Heart right ventricle (tissue), 16 donors: ENCODE measurements around the gene DOHH. TPM values are rescaled to one million over a fixed set of nuclear protein-coding genes. Genes with fewer than 3 reads are reported as not detected.

Experiments used
- ATAC-seq, 8 donors: fragments of 200-7000 bp; cut with Tn5 transposase; one replicate each; pipeline ENCODE4 v1.9.1; 2020; ENCODE audit warnings: mild to moderate bottlenecking in 8 of 8, moderate library complexity in 8 of 8, moderate number of reproducible peaks in 1 of 8
- DNase-seq, 2 donors: peaks; one replicate each; pipeline ENCODE4 v3.0.0-alpha.2; 2020
- H3K27ac ChIP-seq, 10 donors: fragments of 200-600 bp; sonication (generic) in 2 of 10; one replicate each; pipeline versions ENCODE4 v1.5.0 to v1.8.0; 2020 to 2022; ENCODE audit warnings: mild to moderate bottlenecking in 3 of 10
- H3K27me3 ChIP-seq, 7 donors: fragments of 200-600 bp; one replicate each; pipeline ENCODE4 v1.8.0; 2021 to 2022; ENCODE audit warnings: mild to moderate bottlenecking in 2 of 7
- H3K36me3 ChIP-seq, 9 donors: fragments of 200-600 bp; sonication (generic) in 1 of 9; one replicate each; pipeline versions ENCODE4 v1.5.0 to v1.8.0; 2020 to 2022; ENCODE audit warnings: mild to moderate bottlenecking in 2 of 9
- H3K4me1 ChIP-seq, 9 donors: fragments of 200-600 bp; sonication (generic) in 1 of 9; one replicate each; pipeline versions ENCODE4 v1.5.0 to v1.8.0; 2020 to 2022; ENCODE audit warnings: mild to moderate bottlenecking in 4 of 9
- H3K4me3 ChIP-seq, 10 donors: fragments of 200-600 bp; sonication (generic) in 2 of 10; one replicate each; pipeline versions ENCODE4 v1.5.0 to v1.8.0; 2020 to 2022; ENCODE audit warnings: mild to moderate bottlenecking in 7 of 10, moderate library complexity in 2 of 10
- H3K9me3 ChIP-seq, 11 donors: fragments of 200-600 bp in 10 of 11; sonication (generic) in 2 of 11; one replicate each; pipeline versions ENCODE4 v1.5.0 to v1.8.0; 2013 to 2022; ENCODE audit warnings: mild to moderate bottlenecking in 2 of 11, control low read depth in 1 of 11, moderate library complexity in 1 of 11
- WGBS, 2 donors: extraction: QIAGEN DNeasy Blood & Tissue Kit; methylation state at CpG; one replicate each; pipeline ENCODE4 v1.1.7; 2013; ENCODE audit warnings: inconsistent platforms in 1 of 2; 5-methylcytosine and 5-hydroxymethylcytosine counted together
- intact Hi-C, 10 donors: fragments of 100-400 bp; cut with DNase I; formaldehyde crosslinking; loops; one replicate each; pipeline versions ENCODE4 v1.11.1 to v1.14.2; 2022
- polyA plus RNA-seq, 2 donors: library from polyadenylated mRNA; stranded (reverse); fragments of 200-250 nt; gene quantifications; one replicate each; pipeline ENCODE4 v1.2.3, GENCODE V29; 2013
- total RNA-seq, 10 donors: library from RNA; stranded (reverse); fragmentation: NEBNext Ultra II Directional in 3 of 10; extraction: Animal tissue kit (Norgen Biotek cat#: 25700) in 3 of 10; gene quantifications; one replicate each; pipeline versions ENCODE4 v1.2.1 to v1.2.4, GENCODE V29; 2021 to 2023
- TF ChIP-seq, protein P1 (sequence below), 9 donors: fragments of 200-600 bp; sonication (generic) in 2 of 9; IDR thresholded peaks; one replicate each; pipeline versions ENCODE4 v1.5.0 to v1.8.0; 2021 to 2022; ENCODE audit warnings: antibody characterized with exemption in 9 of 9, mild to moderate bottlenecking in 5 of 9, moderate library complexity in 1 of 9
- donor health status: Arrhythmogenic right ventricular cardiomyopathy.
- donor health status: ischemic (EF 13 %, LVEDD 7.1; RV severe dilation, severe dysfunction).
- donor health status: healthy with polysubstance abuse.
- donor health status: DM: no; HTN: yes; CAD: no.
- donor health status: DM: no; HTN: no; CAD: no.
- donor health status: ischemic (EF 25% LVEDD 6.9; RV normal size, moderate dysfunction).
- donor health status: ischemic (EF 25% LVEDD 5.7; RV mildly dilated, moderate dysfunction).
- donor health status: healthy.
- donor health status: DM: yes; HTN: yes; CAD: no.
- donor health status: Ischemic cardiomyopathy.
- donor health status: ischemic (EF 35%, LVEDD 5.7; RV mildly dilated, moderate dysfunction).
- donor health status: nonischemic (EF 11% LVEDD 7.7; RV severe dilation, severe dysfunction).
- donor health status: DM: yes; HTN: yes; CAD: no.
- donor health status: PGD.
- donor health status: ischemic (EF 29% LVEDD 5.4; RV normal size, mild dysfunction).
- donor health status: nonischemic (EF 23%, LVEDD 6.1; RV moderate dilation, normal function).

The DOHH gene
- total and polyA plus RNA-seq, 12 donors, result 7.2 to 30.4 (median 10.3) TPM

DNA sequence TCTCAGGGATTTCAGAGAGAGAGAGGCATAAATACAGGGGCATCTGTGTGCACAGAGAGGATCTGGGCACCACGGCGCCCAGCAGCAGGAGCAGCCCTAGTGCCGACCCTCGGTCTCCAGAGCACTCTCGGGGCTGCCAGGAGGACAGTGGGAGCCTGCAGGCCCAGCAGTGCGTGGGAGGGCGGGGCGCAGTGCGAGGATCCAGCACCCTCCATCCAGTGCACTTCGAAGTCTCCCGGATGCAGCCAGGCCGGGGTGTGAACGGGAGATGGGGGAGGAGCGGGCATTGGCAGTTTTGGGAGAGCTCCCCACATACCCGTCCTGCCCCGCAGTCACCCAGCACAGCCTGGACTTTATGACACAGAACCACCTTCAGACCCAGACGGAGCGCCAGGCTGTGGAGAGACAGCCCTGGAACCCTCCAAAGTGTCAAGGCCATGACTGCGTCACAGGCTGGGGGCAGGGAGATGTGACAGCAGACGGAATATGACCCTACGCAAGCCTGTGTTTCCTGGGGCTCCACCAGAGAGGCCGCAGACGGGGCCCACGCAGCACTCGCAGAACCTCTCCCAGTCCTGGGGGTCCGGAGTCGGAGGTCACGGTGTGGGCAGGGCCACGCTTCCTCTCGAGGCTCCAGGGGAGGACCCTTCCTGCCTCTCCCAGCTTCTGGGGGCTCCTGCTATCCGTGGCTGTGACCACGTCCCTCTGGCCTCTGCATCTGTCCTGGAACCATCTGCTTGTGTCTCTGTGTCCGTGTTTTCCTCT, 23.8 kb upstream of the DOHH start:
- Histone ChIP-seq H3K36me3 (peaks cover 0 to 84% (median 30%) of the 10 kb centered on the region in 9 donors), H3K27me3 (no peaks in the 10 kb centered on the region), H3K9me3 (no peaks in the 10 kb centered on the region), H3K4me3 (no peak overlapping the region), H3K27ac (no peak overlapping the region), H3K4me1 (no peaks in the 10 kb centered on the region)
- ATAC-seq, result no peak
- no peak for DNase-seq
- 93 to 94% methylated on average over 33 of the region's 33 CpGs for WGBS, 2 donors
- intact Hi-C loops, result no loop called here
- TF ChIP-seq, protein P1, sequence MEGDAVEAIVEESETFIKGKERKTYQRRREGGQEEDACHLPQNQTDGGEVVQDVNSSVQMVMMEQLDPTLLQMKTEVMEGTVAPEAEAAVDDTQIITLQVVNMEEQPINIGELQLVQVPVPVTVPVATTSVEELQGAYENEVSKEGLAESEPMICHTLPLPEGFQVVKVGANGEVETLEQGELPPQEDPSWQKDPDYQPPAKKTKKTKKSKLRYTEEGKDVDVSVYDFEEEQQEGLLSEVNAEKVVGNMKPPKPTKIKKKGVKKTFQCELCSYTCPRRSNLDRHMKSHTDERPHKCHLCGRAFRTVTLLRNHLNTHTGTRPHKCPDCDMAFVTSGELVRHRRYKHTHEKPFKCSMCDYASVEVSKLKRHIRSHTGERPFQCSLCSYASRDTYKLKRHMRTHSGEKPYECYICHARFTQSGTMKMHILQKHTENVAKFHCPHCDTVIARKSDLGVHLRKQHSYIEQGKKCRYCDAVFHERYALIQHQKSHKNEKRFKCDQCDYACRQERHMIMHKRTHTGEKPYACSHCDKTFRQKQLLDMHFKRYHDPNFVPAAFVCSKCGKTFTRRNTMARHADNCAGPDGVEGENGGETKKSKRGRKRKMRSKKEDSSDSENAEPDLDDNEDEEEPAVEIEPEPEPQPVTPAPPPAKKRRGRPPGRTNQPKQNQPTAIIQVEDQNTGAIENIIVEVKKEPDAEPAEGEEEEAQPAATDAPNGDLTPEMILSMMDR (IDR thresholded peaks at IDR 0.05), result no peak

DNA sequence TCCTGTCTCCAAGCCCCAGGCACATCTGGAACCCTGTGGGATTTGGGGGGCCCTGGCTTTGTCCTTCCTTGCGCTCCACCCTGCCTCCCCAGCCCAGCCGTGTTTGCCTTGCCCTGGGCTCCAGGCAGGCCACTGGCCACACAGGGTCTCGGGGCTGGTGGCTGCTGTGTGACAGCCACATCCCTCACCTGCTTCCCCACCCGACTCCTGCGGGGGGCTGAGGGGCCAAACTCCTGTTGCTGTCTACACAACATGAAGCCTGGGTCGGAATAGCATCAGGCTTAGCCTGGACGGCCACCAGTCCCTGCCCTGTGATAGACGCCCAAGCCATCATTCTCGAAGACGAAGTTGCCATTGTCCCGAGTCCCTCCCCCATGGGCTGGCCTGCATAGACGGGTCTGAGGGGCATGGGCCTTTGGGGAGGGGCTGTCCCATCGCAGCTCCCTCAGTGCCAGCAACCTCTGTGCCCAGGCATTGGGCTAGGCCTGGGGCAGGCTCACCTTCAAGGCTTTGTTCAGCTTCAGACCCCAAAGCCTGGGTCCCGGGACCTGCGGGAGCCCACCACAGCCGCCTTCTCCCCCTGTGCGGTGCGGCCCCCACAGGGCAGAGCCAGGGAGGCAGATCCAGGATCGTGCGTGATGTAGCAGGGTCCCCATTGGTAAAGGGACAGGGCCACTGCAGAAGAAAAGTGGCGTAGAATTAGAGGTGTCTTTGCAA, 23.0 kb upstream of the DOHH start:
- intact Hi-C loops, result no loop called here
- Histone ChIP-seq H3K27ac (no peak overlapping the region), H3K27me3 (no peaks in the 10 kb centered on the region), H3K4me1 (no peaks in the 10 kb centered on the region), H3K36me3 (peaks cover 0 to 90% (median 30%) of the 10 kb centered on the region in 9 donors), H3K9me3 (no peaks in the 10 kb centered on the region), H3K4me3 (no peak overlapping the region)
- ATAC-seq (no peak), DNase-seq (no peak)
- TF ChIP-seq, protein P1 (IDR thresholded peaks at IDR 0.05), result no peak
- 94 to 95% methylated on average over 21 of the region's 21 CpGs for WGBS, 2 donors

DNA sequence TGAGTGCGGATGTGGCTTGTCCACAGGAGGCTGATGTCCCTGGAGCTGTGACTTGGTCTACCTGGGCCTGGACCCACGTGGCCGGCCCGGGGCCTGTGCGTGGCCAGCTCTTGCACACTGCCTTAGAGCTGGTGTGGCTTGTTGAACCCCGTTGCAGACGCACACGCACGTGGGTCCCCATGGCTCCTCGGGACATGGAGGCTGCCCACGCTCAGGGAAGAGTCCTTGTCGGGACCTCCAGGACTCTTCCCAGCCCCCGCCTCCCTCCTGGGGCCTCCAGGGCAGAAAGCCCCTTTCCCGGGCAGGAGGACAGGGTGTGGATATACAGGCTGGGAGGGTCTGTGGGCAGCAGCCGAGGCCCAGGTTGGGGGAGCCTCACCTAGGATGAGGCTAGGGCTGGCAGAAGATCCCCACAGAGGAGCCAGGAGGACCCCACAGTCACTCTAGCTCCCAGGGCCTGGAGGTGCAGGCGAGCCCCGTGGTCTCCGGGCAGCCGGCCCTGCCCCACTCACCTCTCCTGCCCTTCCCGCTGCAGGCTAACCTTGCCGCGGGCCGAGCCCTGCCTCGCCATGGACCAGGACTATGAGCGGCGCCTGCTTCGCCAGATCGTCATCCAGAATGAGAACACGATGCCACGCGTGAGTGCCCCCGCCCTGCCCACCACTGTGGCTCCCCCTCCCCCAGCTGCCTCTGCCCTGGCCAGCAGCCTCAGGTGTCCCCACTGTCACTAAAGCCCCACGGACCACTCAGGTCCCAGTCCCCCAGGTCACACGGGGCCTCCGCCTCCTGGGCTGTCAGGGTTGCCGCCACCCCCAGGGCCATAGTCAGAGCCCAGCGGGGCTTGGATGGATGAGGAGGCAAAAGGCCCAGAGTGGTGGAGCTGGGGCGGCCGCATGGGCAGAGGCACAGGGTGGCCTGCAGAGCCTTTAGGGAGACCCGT, 22.2 kb upstream of the DOHH start:
- no peak for ATAC-seq
- intact Hi-C loops, result no loop called here
- Histone ChIP-seq H3K27ac (no peak overlapping the region), H3K36me3 (peaks cover 0 to 83% (median 29%) of the 10 kb centered on the region in 9 donors), H3K27me3 (no peaks in the 10 kb centered on the region), H3K4me1 (no peaks in the 10 kb centered on the region), H3K9me3 (no peaks in the 10 kb centered on the region), H3K4me3 (no peak overlapping the region)
- 95% methylated on average over 36 to 40 of the region's 40 CpGs for WGBS, 2 donors
- TF ChIP-seq, protein P1 (IDR thresholded peaks at IDR 0.05), result no peak
- no peak for DNase-seq

GRCh38 chr19:3521104-3521445, 20.6 kb upstream of the DOHH start:
- H3K27me3 ChIP-seq, result no peaks in the 10 kb centered on the region
- DNase-seq (no peak), ATAC-seq (no peak)
- no peak overlapping the region for H3K4me3 ChIP-seq
- intact Hi-C loops, result no loop called here
- WGBS, 2 donors, result 88% methylated on average over 7 of the region's 7 CpGs
- TF ChIP-seq, protein P1 (IDR thresholded peaks at IDR 0.05), result no peak
- H3K27ac ChIP-seq, result no peak overlapping the region
- H3K9me3 ChIP-seq, result no peaks in the 10 kb centered on the region
- peaks cover 0 to 13% (median 0%) of the 10 kb centered on the region in 9 donors for H3K4me1 ChIP-seq
- H3K36me3 ChIP-seq, result peaks cover 0 to 71% (median 16%) of the 10 kb centered on the region in 9 donors
